A673 (cell line): ENCODE measurements around the gene ZBTB7B.
"Not testable (repeated sequence)": the region's sequence is repeated elsewhere in the genome, so short reads cannot be mapped to it uniquely, and the experiment has no call there.

ENCODE experiments used
- EZH2 ChIP-seq: fragments of 200-600 bp; sonication (generic); IDR thresholded peaks from 2 replicates; pipeline ENCODE4 v1.6.1; 2017; ENCODE audit warnings: borderline replicate concordance, low read depth, mild to moderate bottlenecking, mixed read lengths, antibody characterized with exemption, low read length; ENCODE audit not compliant: poor library complexity, severe bottlenecking
- TF ChIP-seq, protein P1 (sequence below): fragments of 300-800, 200-600 bp; sonication (generic); conservative IDR thresholded peaks from 2 replicates; pipeline ENCODE4 v1.5.1; 2017; ENCODE audit warnings: low read depth, mild to moderate bottlenecking, antibody characterized with exemption, low read length, moderate library complexity, mixed read lengths

DNA sequence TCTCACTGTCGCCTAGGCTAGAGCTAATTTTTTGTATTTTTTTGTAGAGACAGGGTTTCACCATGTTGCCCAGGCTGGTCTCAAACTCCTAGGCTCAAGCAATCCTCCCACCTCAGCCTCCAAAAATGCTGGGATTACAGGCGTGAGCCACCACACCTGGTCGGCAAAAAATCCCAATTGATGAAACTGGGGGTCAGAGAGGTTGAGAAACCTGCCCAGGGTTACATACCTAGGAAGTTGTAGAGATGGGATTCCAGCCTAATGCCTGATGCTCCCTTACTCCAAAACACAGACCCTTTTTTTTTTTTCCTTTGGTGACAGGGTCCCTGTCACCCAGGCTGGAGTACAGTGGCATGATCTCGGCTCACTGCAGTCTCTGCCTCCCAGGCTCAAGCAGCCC lies 15.9 kb upstream of the ZBTB7B start:
- TF ChIP-seq, protein P1, sequence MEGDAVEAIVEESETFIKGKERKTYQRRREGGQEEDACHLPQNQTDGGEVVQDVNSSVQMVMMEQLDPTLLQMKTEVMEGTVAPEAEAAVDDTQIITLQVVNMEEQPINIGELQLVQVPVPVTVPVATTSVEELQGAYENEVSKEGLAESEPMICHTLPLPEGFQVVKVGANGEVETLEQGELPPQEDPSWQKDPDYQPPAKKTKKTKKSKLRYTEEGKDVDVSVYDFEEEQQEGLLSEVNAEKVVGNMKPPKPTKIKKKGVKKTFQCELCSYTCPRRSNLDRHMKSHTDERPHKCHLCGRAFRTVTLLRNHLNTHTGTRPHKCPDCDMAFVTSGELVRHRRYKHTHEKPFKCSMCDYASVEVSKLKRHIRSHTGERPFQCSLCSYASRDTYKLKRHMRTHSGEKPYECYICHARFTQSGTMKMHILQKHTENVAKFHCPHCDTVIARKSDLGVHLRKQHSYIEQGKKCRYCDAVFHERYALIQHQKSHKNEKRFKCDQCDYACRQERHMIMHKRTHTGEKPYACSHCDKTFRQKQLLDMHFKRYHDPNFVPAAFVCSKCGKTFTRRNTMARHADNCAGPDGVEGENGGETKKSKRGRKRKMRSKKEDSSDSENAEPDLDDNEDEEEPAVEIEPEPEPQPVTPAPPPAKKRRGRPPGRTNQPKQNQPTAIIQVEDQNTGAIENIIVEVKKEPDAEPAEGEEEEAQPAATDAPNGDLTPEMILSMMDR = not testable (repeated sequence)
- TF ChIP-seq EZH2 = not testable (repeated sequence)
